Mucosa of descending colon (tissue), 3 donors: ENCODE measurements around the gene LEFTY2. TPM values are rescaled to one million over a fixed set of nuclear protein-coding genes. Genes with fewer than 3 reads are reported as not detected.
"Not testable (repeated sequence)": the region's sequence is repeated elsewhere in the genome, so short reads cannot be mapped to it uniquely, and the experiment has no call there.

ENCODE experiments used
- ATAC-seq: fragments of 200-7000 bp; cut with Tn5 transposase; one replicate; pipeline ENCODE4 v1.9.1; 2020; ENCODE audit warnings: mild to moderate bottlenecking, moderate library complexity
- DNase-seq, 3 donors: peaks; one replicate each; pipeline ENCODE4 v3.0.0-alpha.2; 2020
- H3K36me3 ChIP-seq: fragments of 200-600 bp; one replicate; pipeline ENCODE4 v1.8.0; 2021; ENCODE audit warnings: low read depth, mild to moderate bottlenecking
- H3K4me1 ChIP-seq: fragments of 200-600 bp; one replicate; pipeline ENCODE4 v1.8.0; 2021; ENCODE audit warnings: low read depth, mild to moderate bottlenecking
- H3K4me3 ChIP-seq: fragments of 200-600 bp; one replicate; pipeline ENCODE4 v1.8.0; 2021; ENCODE audit warnings: mild to moderate bottlenecking
- H3K9me3 ChIP-seq: fragments of 200-600 bp; one replicate; pipeline ENCODE4 v1.8.0; 2021; ENCODE audit warnings: mild to moderate bottlenecking
- intact Hi-C, 2 donors: fragments of 100-400 bp; cut with DNase I in 1 of 2; cut with micrococcal nuclease in 1 of 2; formaldehyde crosslinking; loops; one replicate each; pipeline versions ENCODE4 v1.11.0 to v1.11.1; 2022; cut with DNase I, micrococcal nuclease
- total RNA-seq, 3 donors: library from RNA; stranded (reverse); fragmentation: NEBNext Ultra II Directional in 2 of 3; extraction: Animal tissue kit (Norgen Biotek cat#: 25700) in 2 of 3; gene quantifications; one replicate each; pipeline versions ENCODE4 v1.2.1 to v1.2.4, GENCODE V29; 2021 to 2023
- TF ChIP-seq, protein P1 (sequence below): fragments of 200-600 bp; IDR thresholded peaks from one replicate; pipeline ENCODE4 v1.8.0; 2022; ENCODE audit warnings: antibody characterized with exemption, mild to moderate bottlenecking
- donor health status: DM: no; HTN: no; CAD: no; lungs with moderate emphysema.
- donor health status: DM: no; HTN: no; CAD: no.
- donor health status: DM: no; HTN: yes; CAD: no.

The LEFTY2 gene
- total RNA-seq, 3 donors from 2014 or later, result 0.32 to 0.77 (median 0.35) TPM

DNA sequence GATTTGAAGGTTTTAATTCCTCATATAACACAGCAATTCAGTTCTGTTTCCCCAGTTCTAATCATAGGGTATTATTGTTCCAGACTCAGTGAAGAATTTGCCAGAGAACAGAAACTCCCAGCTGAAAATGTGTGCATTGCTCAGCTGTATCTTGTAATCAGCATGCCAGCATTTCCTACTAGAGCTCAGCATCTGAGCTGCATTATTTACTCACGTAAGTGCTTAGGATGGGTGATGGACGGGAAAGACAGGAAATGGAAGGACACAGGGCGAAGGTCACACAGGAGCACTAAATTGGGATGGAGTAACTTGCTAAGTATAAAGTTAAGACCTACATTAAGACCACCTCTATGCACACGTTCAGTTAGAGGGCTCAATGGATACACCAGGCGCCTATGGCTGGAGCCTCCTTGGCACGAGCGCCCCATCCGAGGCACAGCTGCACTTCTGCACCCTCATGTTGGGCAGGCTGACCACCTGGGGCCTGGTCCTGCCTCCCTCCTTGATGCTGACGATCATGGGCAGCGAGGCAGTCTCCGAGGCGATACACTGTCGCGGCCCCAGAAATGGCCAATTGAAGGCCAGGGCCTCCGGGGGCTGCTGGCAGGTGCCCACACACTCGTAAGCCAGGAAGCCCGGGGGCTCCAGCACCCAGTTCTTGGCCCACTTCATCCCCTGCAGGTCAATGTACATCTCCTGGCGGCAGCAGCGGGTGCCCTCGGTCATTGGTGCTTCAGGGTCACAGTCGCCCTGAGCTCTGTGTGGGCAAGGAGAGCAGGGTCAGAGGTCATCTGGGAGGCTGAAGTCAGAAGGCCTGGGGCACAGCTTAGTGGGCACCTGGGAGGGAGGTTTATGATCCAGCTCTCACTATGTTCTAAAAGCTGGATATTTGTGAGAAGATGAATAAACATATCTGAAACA, 3.7 kb downstream of the LEFTY2 start:
- H3K36me3 ChIP-seq, result no peaks in the 10 kb centered on the region
- TF ChIP-seq, protein P1, sequence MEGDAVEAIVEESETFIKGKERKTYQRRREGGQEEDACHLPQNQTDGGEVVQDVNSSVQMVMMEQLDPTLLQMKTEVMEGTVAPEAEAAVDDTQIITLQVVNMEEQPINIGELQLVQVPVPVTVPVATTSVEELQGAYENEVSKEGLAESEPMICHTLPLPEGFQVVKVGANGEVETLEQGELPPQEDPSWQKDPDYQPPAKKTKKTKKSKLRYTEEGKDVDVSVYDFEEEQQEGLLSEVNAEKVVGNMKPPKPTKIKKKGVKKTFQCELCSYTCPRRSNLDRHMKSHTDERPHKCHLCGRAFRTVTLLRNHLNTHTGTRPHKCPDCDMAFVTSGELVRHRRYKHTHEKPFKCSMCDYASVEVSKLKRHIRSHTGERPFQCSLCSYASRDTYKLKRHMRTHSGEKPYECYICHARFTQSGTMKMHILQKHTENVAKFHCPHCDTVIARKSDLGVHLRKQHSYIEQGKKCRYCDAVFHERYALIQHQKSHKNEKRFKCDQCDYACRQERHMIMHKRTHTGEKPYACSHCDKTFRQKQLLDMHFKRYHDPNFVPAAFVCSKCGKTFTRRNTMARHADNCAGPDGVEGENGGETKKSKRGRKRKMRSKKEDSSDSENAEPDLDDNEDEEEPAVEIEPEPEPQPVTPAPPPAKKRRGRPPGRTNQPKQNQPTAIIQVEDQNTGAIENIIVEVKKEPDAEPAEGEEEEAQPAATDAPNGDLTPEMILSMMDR, result no peak
- H3K4me1 ChIP-seq, result no peaks in the 10 kb centered on the region
- H3K9me3 ChIP-seq, result no peaks in the 10 kb centered on the region
- no peak for ATAC-seq
- H3K4me3 ChIP-seq, result no peak overlapping the region
- DNase-seq, result no peak
- intact Hi-C loops, result no loop called here

DNA sequence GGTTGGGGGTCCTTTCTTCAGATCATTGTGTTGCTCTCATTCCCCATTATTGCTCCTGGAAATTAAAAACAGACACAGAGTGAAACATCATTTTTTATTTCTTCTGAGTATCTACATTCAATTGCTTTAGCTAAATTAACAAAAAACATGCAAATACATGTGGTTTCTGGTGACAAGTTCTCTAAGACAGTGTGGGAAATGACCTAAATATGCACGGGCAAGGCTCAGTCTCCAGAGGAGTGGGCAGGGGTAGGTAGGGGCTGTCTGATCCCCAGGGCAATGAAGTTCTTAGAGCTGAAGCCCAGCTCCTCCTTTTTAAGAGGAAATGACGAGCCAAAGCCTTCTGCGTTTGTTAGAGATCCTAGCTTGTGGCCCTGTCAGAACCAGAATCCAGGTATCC, 4.5 kb downstream of the LEFTY2 start:
- Histone ChIP-seq H3K4me3 (no peak overlapping the region), H3K4me1 (no peaks in the 10 kb centered on the region), H3K9me3 (no peaks in the 10 kb centered on the region), H3K36me3 (no peaks in the 10 kb centered on the region)
- DNase-seq, result no peak
- ATAC-seq, result no peak
- intact Hi-C loops, result no loop called here
- TF ChIP-seq, protein P1, result no peak

DNA sequence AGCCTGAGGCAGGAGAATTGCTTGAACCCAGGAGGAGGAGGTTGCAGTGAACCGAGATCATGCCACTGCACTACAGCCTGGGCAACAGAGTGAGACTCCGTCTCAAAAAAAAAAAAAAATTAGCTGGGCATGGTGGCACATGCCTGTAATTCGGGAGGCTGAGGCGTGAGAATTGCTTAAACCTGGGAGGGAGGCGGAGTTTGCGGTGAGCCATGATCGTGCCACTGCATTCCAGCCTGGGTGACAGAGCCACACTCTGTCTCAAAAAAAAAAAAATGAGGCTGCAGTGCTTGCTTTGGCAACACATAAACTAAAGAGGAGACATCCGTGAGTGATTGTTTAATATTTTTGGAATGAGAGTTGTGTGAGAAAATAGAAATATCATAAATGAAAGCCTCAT, 4.9 kb downstream of the LEFTY2 start:
- H3K4me1 ChIP-seq, intact Hi-C loops, H3K36me3 ChIP-seq, H3K4me3 ChIP-seq, DNase-seq, H3K9me3 ChIP-seq, ATAC-seq: not testable (repeated sequence)

DNA sequence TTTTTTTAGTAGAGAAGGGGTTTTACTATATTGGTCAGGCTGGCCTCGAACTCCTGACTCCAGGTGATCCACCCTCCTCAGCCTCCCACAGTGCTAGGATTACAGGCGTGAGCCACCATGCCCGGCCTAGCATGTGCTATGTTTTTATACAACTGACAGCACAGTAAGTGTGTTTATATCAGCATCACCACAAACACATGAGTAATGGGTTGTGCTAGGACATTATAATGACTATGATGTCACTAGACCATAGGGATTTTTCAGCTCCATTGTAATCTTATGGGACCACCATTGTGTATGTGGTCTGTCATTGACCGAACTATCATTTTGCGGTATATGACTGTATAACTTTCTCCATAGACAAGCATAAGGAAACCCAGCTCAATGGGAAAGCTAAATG, 6.3 kb downstream of the LEFTY2 start:
- H3K4me3 ChIP-seq, result no peak overlapping the region
- H3K9me3 ChIP-seq, result no peaks in the 10 kb centered on the region
- no peak for ATAC-seq
- no peak for DNase-seq
- TF ChIP-seq, protein P1, result no peak
- no peaks in the 10 kb centered on the region for H3K36me3 ChIP-seq
- no peaks in the 10 kb centered on the region for H3K4me1 ChIP-seq
- intact Hi-C loops, result no loop called here

DNA sequence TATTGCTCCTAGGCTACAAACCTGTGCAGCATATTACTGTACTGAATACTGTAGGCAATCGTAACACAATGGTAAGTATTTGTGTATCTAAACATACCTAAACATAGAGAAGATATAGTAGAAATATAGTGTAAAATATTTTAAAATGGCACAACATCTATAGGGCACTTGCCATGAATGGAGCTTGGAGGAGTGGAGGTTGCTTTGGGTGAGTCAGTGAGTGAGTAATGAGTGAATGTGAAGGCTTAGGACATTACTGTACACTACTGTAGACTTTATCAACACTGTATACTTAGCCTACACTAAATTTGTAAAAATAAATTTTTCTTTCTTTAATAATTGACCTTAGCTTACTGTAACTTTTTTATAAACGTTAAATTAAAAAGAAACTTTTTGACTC, 7.9 kb downstream of the LEFTY2 start:
- Histone ChIP-seq H3K4me1 (no peaks in the 10 kb centered on the region), H3K36me3 (no peaks in the 10 kb centered on the region), H3K4me3 (no peak overlapping the region), H3K9me3 (no peaks in the 10 kb centered on the region)
- TF ChIP-seq, protein P1, result no peak
- intact Hi-C loops, result no loop called here
- ATAC-seq, result no peak
- DNase-seq, result no peak

DNA sequence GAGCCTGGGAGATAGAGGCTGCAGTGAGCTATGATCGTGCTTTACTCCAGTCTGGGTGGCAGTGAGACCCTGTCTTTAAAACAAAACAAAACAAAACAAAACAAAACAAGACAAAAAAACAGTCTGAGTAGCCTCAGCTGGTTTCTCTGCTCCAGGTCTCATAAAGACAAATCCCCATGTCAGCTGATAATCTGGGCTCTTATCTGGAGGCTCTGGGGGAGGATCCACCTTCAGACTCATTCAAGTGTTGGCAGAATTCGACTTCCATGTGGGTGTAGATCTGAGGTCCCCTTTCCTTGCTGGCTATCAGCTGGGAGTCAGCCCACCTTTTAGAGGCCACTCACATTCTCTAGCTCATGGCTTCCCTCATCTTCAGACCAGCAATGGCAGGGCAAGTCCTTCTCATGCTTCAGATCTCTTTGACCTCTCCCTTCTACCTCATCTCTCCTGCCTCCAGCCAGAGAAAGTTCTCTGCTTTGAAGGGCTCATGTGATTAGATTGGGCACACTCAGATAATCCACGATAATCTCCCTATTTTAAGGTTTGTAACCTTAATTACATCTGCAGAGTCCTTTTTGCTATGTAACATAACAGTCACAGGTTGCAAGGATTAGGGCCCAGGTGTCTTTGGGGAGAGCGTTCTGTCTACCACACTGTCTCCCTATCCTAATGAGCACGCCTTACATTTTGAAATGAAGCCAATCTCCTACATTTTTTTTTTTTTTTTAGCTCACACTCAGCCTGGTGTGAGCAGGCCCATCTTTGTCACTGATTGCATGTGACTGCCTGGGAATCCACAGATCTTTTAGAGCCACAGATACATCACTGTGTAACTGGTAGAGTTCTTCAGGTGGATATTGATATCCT, 9.5 kb downstream of the LEFTY2 start:
- TF ChIP-seq, protein P1, result no peak
- H3K9me3 ChIP-seq, result no peaks in the 10 kb centered on the region
- ATAC-seq (no peak), DNase-seq (no peak)
- H3K4me1 ChIP-seq, result no peaks in the 10 kb centered on the region
- no peaks in the 10 kb centered on the region for H3K36me3 ChIP-seq
- intact Hi-C loops, result no loop called here
- no peak overlapping the region for H3K4me3 ChIP-seq
